D341Med (cell line): ENCODE data around the gene CHRNG.

Experiments
- DNase-seq: peaks from one replicate; pipeline ENCODE4 v3.0.0; 2012; ENCODE audit warnings: low spot score

The CHRNG gene

GRCh38 chr2:232506709-232507108 is 32.8 kb upstream of the CHRNG start:
- no peak for DNase-seq

GRCh38 chr2:232508251-232508650 is 31.2 kb upstream of the CHRNG start:
- DNase-seq, result no peak

- no peak for DNase-seq
These were observed 28.1 kb upstream of the CHRNG start for GRCh38 chr2:232511336-232511890.

GRCh38 chr2:232512602-232513001 is 26.9 kb upstream of the CHRNG start:
- DNase-seq, result no peak

GRCh38 chr2:232513353-232513752 is 26.1 kb upstream of the CHRNG start:
- no peak for DNase-seq

- DNase-seq, result no peak
These were observed 23.9 kb upstream of the CHRNG start for GRCh38 chr2:232515639-232516038.

GRCh38 chr2:232516551-232516950 is 22.9 kb upstream of the CHRNG start:
- DNase-seq, result no peak

- DNase-seq, result no peak
These were observed 20.6 kb upstream of the CHRNG start for GRCh38 chr2:232518844-232519243.

- DNase-seq, result no peak
These were observed 19.7 kb upstream of the CHRNG start, which contains the start of gene PRSS56 for GRCh38 chr2:232519581-232520438. TSS of gene PRSS56 (plus strand) at chr2:232520388. CDS start at chr2:232520599, 211 bp downstream.

GRCh38 chr2:232520489-232520888 is 19.0 kb upstream of the CHRNG start:
- DNase-seq, result no peak

GRCh38 chr2:232521098-232521497 is 18.4 kb upstream of the CHRNG start:
- no peak for DNase-seq

- DNase-seq, result peak; percentile 93
These were observed 17.4 kb upstream of the CHRNG start for GRCh38 chr2:232521959-232522622.

- DNase-seq, result no peak
These were observed 16.7 kb upstream of the CHRNG start for GRCh38 chr2:232522623-232523401.

- DNase-seq, result no peak
These were observed 16.1 kb upstream of the CHRNG start for GRCh38 chr2:232523402-232523681.

- peak; percentile 72 for DNase-seq
These were observed 15.6 kb upstream of the CHRNG start for GRCh38 chr2:232523682-232524597.

GRCh38 chr2:232524771-232525170 is 14.7 kb upstream of the CHRNG start:
- no peak for DNase-seq

GRCh38 chr2:232525199-232525598 is 14.3 kb upstream of the CHRNG start:
- DNase-seq, result no peak

GRCh38 chr2:232525791-232526371 is 13.6 kb upstream of the CHRNG start, which contains the start of gene CHRND:
TSS of gene CHRND (plus strand) at chr2:232526160. CDS start at chr2:232526216, 56 bp downstream.
- DNase-seq, result no peak

GRCh38 chr2:232526372-232526941 is 13.0 kb upstream of the CHRNG start:
- no peak for DNase-seq

GRCh38 chr2:232527905-232528470 is 11.5 kb upstream of the CHRNG start:
- no peak for DNase-seq
